T-helper 2 cell (primary cell): Measurements from ENCODE around the gene SLC24A3.

Experiments used
- DNase-seq, 5 experiments: peaks; one replicate each; pipeline versions ENCODE4 v3.0.0 to v3.0.0-alpha.2; 2012 to 2022

The SLC24A3 gene

GRCh38 chr20:19557291-19557690 lies 344.8 kb downstream of the SLC24A3 start:
- no peak for DNase-seq

- no peak for DNase-seq
Observed at GRCh38 chr20:19560881-19561480, 348.5 kb downstream of the SLC24A3 start.

- no peak for DNase-seq
Observed at GRCh38 chr20:19562426-19562825, 350.0 kb downstream of the SLC24A3 start.

- no peak for DNase-seq
Observed at GRCh38 chr20:19564261-19564660, 351.8 kb downstream of the SLC24A3 start.

- no peak for DNase-seq
Observed at GRCh38 chr20:19565736-19566135, 353.3 kb downstream of the SLC24A3 start.

- no peak for DNase-seq
Observed at GRCh38 chr20:19566226-19566945, 353.9 kb downstream of the SLC24A3 start.

- DNase-seq: no peak
Observed at GRCh38 chr20:19568128-19568527, 355.7 kb downstream of the SLC24A3 start.

- DNase-seq: no peak
Observed at GRCh38 chr20:19571996-19572395, 359.6 kb downstream of the SLC24A3 start.

- no peak for DNase-seq
Observed at GRCh38 chr20:19577692-19578091, 365.2 kb downstream of the SLC24A3 start.

- DNase-seq: no peak
Observed at GRCh38 chr20:19582782-19583181, 370.3 kb downstream of the SLC24A3 start.

GRCh38 chr20:19583532-19584175 lies 371.2 kb downstream of the SLC24A3 start:
- DNase-seq: peak in 1 of 5 experiments; percentile 10

- DNase-seq: no peak
Observed at GRCh38 chr20:19588241-19588640, 375.8 kb downstream of the SLC24A3 start.

- no peak for DNase-seq
Observed at GRCh38 chr20:19588732-19589131, 376.3 kb downstream of the SLC24A3 start.

GRCh38 chr20:19589787-19590362 lies 377.4 kb downstream of the SLC24A3 start:
- no peak for DNase-seq

- no peak for DNase-seq
Observed at GRCh38 chr20:19590382-19590781, 377.9 kb downstream of the SLC24A3 start.

GRCh38 chr20:19593762-19594161 lies 381.3 kb downstream of the SLC24A3 start:
- no peak for DNase-seq

GRCh38 chr20:19594896-19595295 lies 382.5 kb downstream of the SLC24A3 start:
- DNase-seq: no peak

GRCh38 chr20:19598117-19598850 lies 385.8 kb downstream of the SLC24A3 start:
- DNase-seq: no peak

- DNase-seq: no peak
Observed at GRCh38 chr20:19599200-19599599, 386.8 kb downstream of the SLC24A3 start.

- DNase-seq: no peak
Observed at GRCh38 chr20:19600042-19600441, 387.6 kb downstream of the SLC24A3 start.

GRCh38 chr20:19601126-19601810 lies 388.8 kb downstream of the SLC24A3 start:
- DNase-seq: no peak

GRCh38 chr20:19602675-19603375 lies 390.4 kb downstream of the SLC24A3 start:
- DNase-seq: no peak
